Fibroblast of mammary gland (primary cell): ENCODE results near the gene RASAL2.

Experiments
- DNase-seq: peaks from one replicate; pipeline ENCODE4 v3.0.0-alpha.2; 2010; ENCODE audit warnings: low read depth
- H3K4me3 ChIP-seq: 2 replicates; pipeline ENCODE4 v1.5.1; 2011; ENCODE audit warnings: low read depth, mild to moderate bottlenecking, low read length, moderate library complexity; ENCODE audit not compliant: control insufficient read depth
- CTCF ChIP-seq: conservative IDR thresholded peaks from 2 replicates; pipeline ENCODE4 v1.5.1; 2011; ENCODE audit warnings: low read depth, low read length, inconsistent platforms; ENCODE audit not compliant: control insufficient read depth, insufficient read depth

The RASAL2 gene

DNA sequence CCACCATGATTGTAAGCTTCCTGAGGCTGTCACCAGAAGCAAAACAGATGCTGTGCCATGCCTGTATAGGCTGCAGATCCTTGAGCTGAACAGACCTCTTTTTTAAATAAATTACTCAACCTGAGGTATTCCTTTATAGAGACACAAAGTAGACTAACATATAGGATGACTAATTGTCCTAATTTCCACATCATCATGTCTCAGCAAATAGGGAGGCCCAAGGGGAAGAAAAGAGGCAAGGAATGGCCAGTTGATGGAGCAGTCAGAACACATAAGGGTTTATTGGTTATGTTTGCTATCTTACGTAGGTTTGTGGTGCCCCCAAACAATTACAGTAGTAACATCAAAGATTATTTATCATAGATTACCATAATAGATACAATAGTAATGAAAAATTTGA lies 126.2 kb downstream of the RASAL2 start:
- TF ChIP-seq CTCF = no peak
- no peak overlapping the region for H3K4me3 ChIP-seq
- DNase-seq = peak; percentile 74

- H3K4me3 ChIP-seq = no peak overlapping the region
- no peak for TF ChIP-seq CTCF
- no peak for DNase-seq
Observed at GRCh38 chr1:178223289-178223688, 129.4 kb downstream of the RASAL2 start.

GRCh38 chr1:178224358-178224757 lies 130.5 kb downstream of the RASAL2 start:
- TF ChIP-seq CTCF = no peak
- H3K4me3 ChIP-seq = no peak overlapping the region
- DNase-seq = no peak

DNA sequence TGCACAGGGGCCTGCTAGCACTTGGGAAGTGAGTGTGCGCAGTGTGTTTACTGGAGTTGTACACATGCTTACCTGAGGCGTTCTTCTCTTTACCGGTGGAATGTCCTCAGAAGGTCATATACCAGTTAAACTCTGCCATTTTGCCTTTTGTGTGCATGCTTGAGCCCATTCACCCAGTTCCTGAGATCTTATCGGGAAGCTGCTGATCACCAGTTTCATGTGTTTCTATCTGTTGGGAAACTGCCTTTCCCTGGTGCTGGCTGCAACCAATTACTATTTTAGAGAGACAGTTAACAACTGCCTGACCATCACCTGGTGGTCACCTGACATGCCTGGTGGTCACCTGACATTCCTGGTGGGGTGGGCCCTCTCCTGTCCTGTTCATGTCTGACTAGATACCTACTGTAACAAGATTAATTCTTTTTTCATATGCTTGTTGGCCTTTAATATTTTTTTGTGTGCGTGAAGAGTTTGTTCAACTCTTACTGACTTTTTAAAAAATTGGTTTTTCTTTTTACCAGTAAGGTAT lies 137.0 kb downstream of the RASAL2 start:
- H3K4me3 ChIP-seq = no peak overlapping the region
- no peak for TF ChIP-seq CTCF
- no peak for DNase-seq

- no peak overlapping the region for H3K4me3 ChIP-seq
- DNase-seq = no peak
- TF ChIP-seq CTCF = no peak
Observed at GRCh38 chr1:178232108-178232507, 138.2 kb downstream of the RASAL2 start.

DNA sequence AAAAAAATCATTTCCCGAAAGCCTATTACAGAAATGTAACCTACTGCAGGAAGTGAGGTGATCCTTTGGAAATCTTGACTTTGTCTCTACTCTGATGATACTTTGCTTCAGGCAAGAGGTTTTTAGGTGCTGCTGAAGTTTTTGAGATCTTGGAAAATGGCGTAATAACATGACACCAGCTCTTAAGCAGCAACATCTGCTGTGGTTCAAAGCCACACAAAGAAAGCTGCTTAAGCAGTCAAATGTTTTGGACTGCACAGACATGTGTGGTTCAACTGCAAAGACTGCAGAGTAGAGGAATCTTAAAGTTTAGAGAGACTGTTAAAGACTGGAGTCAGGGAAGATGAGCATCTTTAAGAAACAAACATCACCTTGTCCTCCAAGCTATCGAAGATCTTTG lies 139.0 kb downstream of the RASAL2 start:
- TF ChIP-seq CTCF = no peak
- H3K4me3 ChIP-seq = no peak overlapping the region
- peak; percentile 71 for DNase-seq

DNA sequence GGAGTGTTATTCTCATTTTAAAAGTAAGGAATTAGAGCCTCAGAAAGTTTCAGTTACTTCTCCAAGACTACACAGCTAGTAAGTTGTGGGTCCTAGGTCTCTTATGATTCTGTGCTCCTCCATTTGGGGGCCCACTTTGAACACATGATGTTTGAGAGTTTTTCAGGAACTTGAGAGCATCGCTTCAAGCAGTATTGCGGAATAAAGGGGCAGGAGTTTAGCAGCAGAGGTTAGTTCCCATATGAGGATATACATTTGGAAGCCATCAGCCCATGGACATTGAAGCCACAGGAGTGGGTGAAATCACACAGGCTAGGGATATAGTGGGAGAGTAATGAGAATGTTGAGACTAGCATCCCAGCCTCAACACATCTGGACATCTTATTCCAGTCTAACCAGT lies 143.2 kb downstream of the RASAL2 start:
- DNase-seq = no peak
- TF ChIP-seq CTCF = no peak
- no peak overlapping the region for H3K4me3 ChIP-seq
